NB4 (cell line): ENCODE data around the gene FCER2.

Experiments
- DNase-seq: peaks from one replicate; pipeline ENCODE4 v3.0.0; 2010; ENCODE audit warnings: low read depth
- H3K4me3 ChIP-seq: one replicate; pipeline ENCODE4 v1.5.1; 2011; ENCODE audit warnings: mild to moderate bottlenecking, low read depth, low read length, moderate library complexity
- MAX ChIP-seq: IDR thresholded peaks from 2 replicates; pipeline ENCODE4 v1.6.1; 2011; ENCODE audit warnings: low read depth, low read length
- MYC ChIP-seq: IDR thresholded peaks from 2 replicates; pipeline ENCODE4 v1.6.1; 2011; ENCODE audit warnings: low read depth, low read length
- POLR2A ChIP-seq: IDR thresholded peaks from 2 replicates; pipeline ENCODE4 v1.6.1; 2011; ENCODE audit warnings: mild to moderate bottlenecking; ENCODE audit not compliant: insufficient read length; ENCODE audit errors: extremely low read depth
- TF ChIP-seq, protein P1 (sequence below): IDR thresholded peaks from one replicate; pipeline ENCODE4 v1.5.1; 2012; ENCODE audit warnings: low read depth, low read length

Gene FCER2

DNA sequence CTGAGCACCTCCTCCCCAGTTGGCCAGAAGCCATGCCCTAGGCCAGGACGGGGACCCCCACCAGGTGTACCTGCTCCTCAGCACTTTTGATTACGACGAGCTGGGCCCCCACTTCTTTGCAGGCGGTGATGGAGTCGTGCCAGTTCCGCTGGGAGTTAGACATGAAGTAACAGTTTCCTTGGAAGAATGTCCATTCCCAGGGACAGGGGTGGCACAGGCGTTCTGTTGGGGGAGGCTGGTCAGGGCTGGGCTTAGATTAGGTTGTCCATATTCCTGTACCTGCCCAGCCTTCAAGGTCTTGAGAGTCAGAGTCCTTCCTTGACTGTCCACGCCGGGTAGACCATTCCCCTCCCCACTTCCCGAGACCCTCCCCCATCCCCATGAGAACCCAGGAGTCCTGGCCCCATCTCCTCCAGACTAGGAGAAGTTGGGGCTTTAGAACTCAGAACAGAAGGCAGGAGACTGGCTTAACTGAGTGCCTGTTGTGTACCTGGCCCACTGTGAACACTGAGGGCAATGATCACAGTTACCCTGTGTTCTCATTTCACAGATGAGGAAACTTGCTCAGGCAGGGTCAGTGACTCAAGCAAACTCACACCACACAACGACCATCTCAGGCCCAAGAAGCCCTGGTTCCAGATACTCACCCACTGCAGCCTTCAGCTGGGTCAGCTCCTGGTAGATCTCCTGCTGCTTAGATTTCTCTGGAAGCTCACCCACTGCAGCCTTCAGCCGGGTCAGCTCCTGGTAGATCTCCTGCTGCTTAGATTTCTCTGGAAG, 43.1 kb upstream of the FCER2 start:
- DNase-seq = no peak
- H3K4me3 ChIP-seq = no peak overlapping the region
- TF ChIP-seq, protein P1, sequence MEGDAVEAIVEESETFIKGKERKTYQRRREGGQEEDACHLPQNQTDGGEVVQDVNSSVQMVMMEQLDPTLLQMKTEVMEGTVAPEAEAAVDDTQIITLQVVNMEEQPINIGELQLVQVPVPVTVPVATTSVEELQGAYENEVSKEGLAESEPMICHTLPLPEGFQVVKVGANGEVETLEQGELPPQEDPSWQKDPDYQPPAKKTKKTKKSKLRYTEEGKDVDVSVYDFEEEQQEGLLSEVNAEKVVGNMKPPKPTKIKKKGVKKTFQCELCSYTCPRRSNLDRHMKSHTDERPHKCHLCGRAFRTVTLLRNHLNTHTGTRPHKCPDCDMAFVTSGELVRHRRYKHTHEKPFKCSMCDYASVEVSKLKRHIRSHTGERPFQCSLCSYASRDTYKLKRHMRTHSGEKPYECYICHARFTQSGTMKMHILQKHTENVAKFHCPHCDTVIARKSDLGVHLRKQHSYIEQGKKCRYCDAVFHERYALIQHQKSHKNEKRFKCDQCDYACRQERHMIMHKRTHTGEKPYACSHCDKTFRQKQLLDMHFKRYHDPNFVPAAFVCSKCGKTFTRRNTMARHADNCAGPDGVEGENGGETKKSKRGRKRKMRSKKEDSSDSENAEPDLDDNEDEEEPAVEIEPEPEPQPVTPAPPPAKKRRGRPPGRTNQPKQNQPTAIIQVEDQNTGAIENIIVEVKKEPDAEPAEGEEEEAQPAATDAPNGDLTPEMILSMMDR = no peak
- TF ChIP-seq POLR2A (no peak), MAX (no peak), MYC (no peak)

DNA sequence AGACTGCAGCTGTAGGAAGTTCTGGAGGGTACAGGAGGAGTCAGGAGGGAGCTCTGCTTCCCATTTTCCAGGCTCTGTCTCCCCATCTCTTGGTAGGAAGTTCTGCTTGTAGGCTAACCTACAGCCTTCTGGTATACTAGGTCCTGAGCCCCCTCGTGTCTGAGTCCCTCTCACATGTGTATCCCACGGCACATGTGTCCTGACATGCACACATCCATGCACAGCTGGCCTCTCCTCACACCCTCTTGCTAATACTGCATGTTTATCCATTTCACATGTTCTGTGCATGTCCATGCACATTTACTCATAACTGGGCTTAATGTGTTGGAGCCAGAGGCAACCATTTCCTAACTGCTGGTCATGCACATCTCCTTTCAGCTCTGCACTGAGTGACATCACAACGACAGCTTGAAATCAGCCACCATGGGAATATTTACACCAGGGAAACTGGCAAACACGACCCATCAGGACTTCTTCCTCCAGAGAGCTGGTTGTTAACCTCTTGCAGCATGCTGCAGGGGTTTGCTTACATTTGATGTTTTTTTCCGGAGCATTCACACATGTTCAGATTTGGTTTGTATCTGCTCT, 42.4 kb upstream of the FCER2 start:
- no peak for DNase-seq
- H3K4me3 ChIP-seq = no peak overlapping the region
- no peak for TF ChIP-seq MYC
- no peak for TF ChIP-seq MAX
- TF ChIP-seq, protein P1 = no peak
- TF ChIP-seq POLR2A = no peak

- no peak overlapping the region for H3K4me3 ChIP-seq
- no peak for DNase-seq
- TF ChIP-seq, protein P1 = no peak
- no peak for TF ChIP-seq MAX
- no peak for TF ChIP-seq MYC
Observed at GRCh38 chr19:7743425-7743841, 41.5 kb upstream of the FCER2 start.

DNA sequence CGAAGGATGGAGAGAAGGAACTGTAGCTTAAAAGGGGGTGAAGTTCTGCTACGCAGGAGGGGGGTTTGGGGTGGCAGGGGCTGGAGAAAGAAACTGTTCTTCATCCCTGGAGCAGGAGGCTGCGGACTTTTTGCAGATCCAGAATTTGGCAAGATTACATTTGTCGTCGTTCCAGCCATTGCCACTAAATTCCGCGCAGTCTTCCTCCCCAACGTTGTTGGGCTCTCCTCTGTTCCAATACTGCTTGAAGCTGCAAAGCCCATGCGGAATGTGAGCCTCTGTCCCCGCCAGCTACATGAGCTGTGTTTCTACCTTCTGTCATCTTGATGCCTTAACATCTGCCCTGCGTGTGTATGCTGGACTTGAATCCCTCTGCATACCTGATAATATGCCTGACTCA, 41.1 kb upstream of the FCER2 start:
- no peak overlapping the region for H3K4me3 ChIP-seq
- TF ChIP-seq, protein P1 = no peak
- TF ChIP-seq POLR2A = no peak
- TF ChIP-seq MAX = no peak
- no peak for TF ChIP-seq MYC
- no peak for DNase-seq

DNA sequence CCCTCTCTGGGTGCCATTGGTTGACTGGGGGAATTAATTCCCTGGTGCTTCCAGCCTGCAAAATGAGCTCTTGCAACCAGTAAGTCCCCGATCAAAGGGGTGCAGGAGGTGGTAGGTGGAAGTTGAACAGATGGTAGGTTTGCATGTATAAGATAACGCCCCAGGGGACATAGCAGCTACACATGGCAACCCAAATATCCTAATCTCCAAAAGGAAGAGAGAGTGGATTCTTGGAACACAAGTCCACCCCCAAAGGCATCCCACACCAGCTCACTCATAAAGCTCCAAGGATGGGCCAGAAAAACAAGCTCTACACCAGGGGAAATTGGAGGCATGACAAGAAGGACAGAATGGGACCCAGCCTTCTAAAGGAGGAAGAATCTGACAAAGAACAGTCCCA, 40.6 kb upstream of the FCER2 start:
- TF ChIP-seq MYC (no peak), MAX (no peak), POLR2A (no peak)
- TF ChIP-seq, protein P1 = no peak
- DNase-seq = no peak

More for the DNA sequence above, 40.6 kb upstream of the FCER2 start:
- H3K4me3 ChIP-seq = no peak overlapping the region
